Brain microvascular endothelial cell (primary cell): ENCODE results near the gene CYS1.

Experiments
- DNase-seq: peaks from one replicate; pipeline ENCODE4 v3.0.0-alpha.2; 2020
- H3K27ac ChIP-seq: fragments of 250-450 bp; sonication (Bioruptor Pico); 2 replicates; pipeline ENCODE4 v1.5.1; 2020; ENCODE audit warnings: mild to moderate bottlenecking, moderate library complexity
- H3K27me3 ChIP-seq: fragments of 250-450 bp; sonication (Bioruptor Pico); replicated peaks from 2 replicates; pipeline ENCODE4 v1.5.1; 2020; ENCODE audit warnings: mild to moderate bottlenecking
- H3K36me3 ChIP-seq: fragments of 250-450 bp; sonication (Bioruptor Pico); replicated peaks from 2 replicates; pipeline ENCODE4 v1.5.1; 2020; ENCODE audit warnings: mild to moderate bottlenecking
- H3K4me3 ChIP-seq: 2 replicates; pipeline ENCODE4 v1.5.1; 2011; ENCODE audit warnings: low read depth, mild to moderate bottlenecking, control low read depth, low read length, moderate library complexity
- CTCF ChIP-seq: IDR thresholded peaks from 2 replicates; pipeline ENCODE4 v1.5.1; 2011; ENCODE audit warnings: low read depth, mild to moderate bottlenecking, moderate library complexity, low read length, control low read depth, inconsistent platforms; ENCODE audit errors: missing control alignments
- in situ Hi-C: cut with HindIII; loops from 2 replicates; pipeline ENCODE4 v1.10.0; 2017; ENCODE audit warnings: low sequenced_read_pairs, low pct_ligation_motif_present

Gene CYS1

GRCh38 chr2:10054424-10054823, 25.8 kb downstream of the CYS1 start:
- Histone ChIP-seq H3K4me3 (no peak overlapping the region), H3K27me3 (no peaks in the 10 kb centered on the region), H3K36me3 (no peaks in the 10 kb centered on the region), H3K27ac (no peak overlapping the region)
- in situ Hi-C loops = no loop called here
- no peak for DNase-seq
- no peak for TF ChIP-seq CTCF

- Histone ChIP-seq H3K27ac (no peak overlapping the region), H3K36me3 (peaks cover 1% of the 10 kb centered on the region), H3K27me3 (no peaks in the 10 kb centered on the region), H3K4me3 (no peak overlapping the region)
- TF ChIP-seq CTCF = no peak
- DNase-seq = no peak
- in situ Hi-C loops = no loop called here
Observed at GRCh38 chr2:10053351-10053750, 26.9 kb downstream of the CYS1 start.

GRCh38 chr2:10052216-10052615, 28.0 kb downstream of the CYS1 start:
- H3K27ac ChIP-seq = no peak overlapping the region
- in situ Hi-C loops = no loop called here
- DNase-seq = no peak
- no peaks in the 10 kb centered on the region for H3K27me3 ChIP-seq
- H3K36me3 ChIP-seq = peaks cover 6% of the 10 kb centered on the region
- no peak overlapping the region for H3K4me3 ChIP-seq
- TF ChIP-seq CTCF = no peak

GRCh38 chr2:10048501-10049171, 31.6 kb downstream of the CYS1 start:
- TF ChIP-seq CTCF = peak; percentile 53
- H3K27me3 ChIP-seq = no peaks in the 10 kb centered on the region
- DNase-seq = peak; percentile 27
- no peak overlapping the region for H3K4me3 ChIP-seq
- no peak overlapping the region for H3K27ac ChIP-seq
- H3K36me3 ChIP-seq = peaks cover 6% of the 10 kb centered on the region
- in situ Hi-C loops = loop anchor here (10.0 kb wide), 1 partner anchor 234 kb away; no protein-coding TSS in a partner anchor

GRCh38 chr2:10047616-10048500, 32.4 kb downstream of the CYS1 start:
- peaks cover 6% of the 10 kb centered on the region for H3K36me3 ChIP-seq
- no peaks in the 10 kb centered on the region for H3K27me3 ChIP-seq
- TF ChIP-seq CTCF = no peak
- DNase-seq = no peak
- in situ Hi-C loops = loop anchor here (10.0 kb wide), 1 partner anchor 233 kb away; no protein-coding TSS in a partner anchor
- H3K4me3 ChIP-seq = no peak overlapping the region
- H3K27ac ChIP-seq = no peak overlapping the region
